T-helper 2 cell (primary cell): ENCODE results near the gene KLF9.
"Not testable (repeated sequence)": the region's sequence is repeated elsewhere in the genome, so short reads cannot be mapped to it uniquely, and the experiment has no call there.

Experiments
- DNase-seq, 5 experiments: peaks; one replicate each; pipeline versions ENCODE4 v3.0.0 to v3.0.0-alpha.2; 2012 to 2022

The KLF9 gene

GRCh38 chr9:70403618-70404025 lies 10.8 kb downstream of the KLF9 start:
- DNase-seq, result no peak

GRCh38 chr9:70403166-70403565 lies 11.3 kb downstream of the KLF9 start:
- no peak for DNase-seq

GRCh38 chr9:70402213-70402612 lies 12.2 kb downstream of the KLF9 start:
- no peak for DNase-seq

- DNase-seq, result not testable (repeated sequence)
Observed at GRCh38 chr9:70401241-70401640, 13.2 kb downstream of the KLF9 start.

GRCh38 chr9:70400107-70400892 lies 14.2 kb downstream of the KLF9 start:
- no peak for DNase-seq

GRCh38 chr9:70399141-70399540 lies 15.3 kb downstream of the KLF9 start:
- no peak for DNase-seq

GRCh38 chr9:70398145-70398556 lies 16.3 kb downstream of the KLF9 start:
- DNase-seq, result peak in 2 of 5 experiments; percentile 57 to 85

GRCh38 chr9:70395652-70396051 lies 18.8 kb downstream of the KLF9 start:
- no peak for DNase-seq

- DNase-seq, result no peak
Observed at GRCh38 chr9:70392850-70393249, 21.6 kb downstream of the KLF9 start.

GRCh38 chr9:70392189-70392588 lies 22.3 kb downstream of the KLF9 start:
- peak in 1 of 5 experiments; percentile 25 for DNase-seq

- peak in 1 of 5 experiments; percentile 27 for DNase-seq
Observed at GRCh38 chr9:70390933-70391341, 23.5 kb downstream of the KLF9 start.

- peak in 1 of 5 experiments; percentile 78 for DNase-seq
Observed at GRCh38 chr9:70389621-70390266, 24.7 kb downstream of the KLF9 start.

- no peak for DNase-seq
Observed at GRCh38 chr9:70389188-70389587, 25.3 kb downstream of the KLF9 start.

GRCh38 chr9:70387663-70388062 lies 26.8 kb downstream of the KLF9 start:
- DNase-seq, result no peak

GRCh38 chr9:70385426-70385825 lies 29.0 kb downstream of the KLF9 start:
- no peak for DNase-seq

- DNase-seq, result no peak
Observed at GRCh38 chr9:70382709-70383605, 31.5 kb downstream of the KLF9 start.

GRCh38 chr9:70382046-70382708 lies 32.3 kb downstream of the KLF9 start:
- DNase-seq, result no peak

- peak in 1 of 5 experiments; percentile 15 for DNase-seq
Observed at GRCh38 chr9:70374962-70375618, 39.4 kb downstream of the KLF9 start.

GRCh38 chr9:70367305-70367930 lies 47.0 kb downstream of the KLF9 start:
- DNase-seq, result no peak

GRCh38 chr9:70363760-70364159 lies 50.7 kb downstream of the KLF9 start:
- no peak for DNase-seq

- DNase-seq, result no peak
Observed at GRCh38 chr9:70362952-70363351, 51.5 kb downstream of the KLF9 start.

GRCh38 chr9:70355801-70356200 lies 58.7 kb downstream of the KLF9 start:
- DNase-seq, result no peak
